Measurements from ENCODE around the gene PIKFYVE.

GRCh38 chr2:208304157-208304556, 38.1 kb downstream of the PIKFYVE start:
- TF ChIP-seq CTCF (IDR thresholded peaks at IDR 0.05) (no peak), POLR2A (IDR thresholded peaks at IDR 0.05) (no peak)

Measured in tibial nerve (tissue), 3 donors.